Spleen (tissue), 7 donors: ENCODE results near the gene ATP6V1C2.

ENCODE experiments used
- CTCF ChIP-seq, 11 experiments: fragments of 200-600 bp in 7 of 11; fragments of 450-650 bp in 4 of 11; sonication (generic) in 4 of 11; IDR thresholded peaks in 8 of 11; conservative IDR thresholded peaks in 3 of 11; 1 replicate in 7 of 11; 2 replicates in 4 of 11; pipeline versions ENCODE4 v1.4.0 to v1.8.0; 2016 to 2021; ENCODE audit warnings: antibody characterized with exemption in 11 of 11, inconsistent platforms in 4 of 11, mild to moderate bottlenecking in 1 of 11
- POLR2A ChIP-seq, 3 donors: fragments of 450-650 bp; IDR thresholded peaks; one replicate each; pipeline ENCODE4 v1.5.1; 2017; ENCODE audit warnings: antibody characterized with exemption in 3 of 3, mild to moderate bottlenecking in 1 of 3
- POLR2AphosphoS5 ChIP-seq, 3 donors: sonication (generic); formaldehyde crosslinking; IDR thresholded peaks; one replicate each; pipeline ENCODE4 v1.5.1; 2017; ENCODE audit warnings: antibody characterized with exemption in 3 of 3
- donor health status: DM: no; HTN: no; CAD: no; lungs with moderate emphysema.
- donor health status: DM: no; HTN: no; CAD: no.
- donor health status: DM: no; HTN: no; CAD: no.

GRCh38 chr2:10783421-10783820 is 62.0 kb downstream of the ATP6V1C2 start:
- TF ChIP-seq CTCF (IDR thresholded peaks at IDR 0.05 in 8 of 11, conservative IDR thresholded peaks at IDR 0.05 in 3 of 11) (no peak), POLR2A (IDR thresholded peaks at IDR 0.05) (no peak), POLR2AphosphoS5 (IDR thresholded peaks at IDR 0.05) (no peak)
